Hematopoietic multipotent progenitor cell treated with erythropoietin and hydrocortisone succinate and interleukin-3 and kit ligand, for 6 days (in vitro differentiated cells): ENCODE measurements around the gene CDH18.
"Not testable (repeated sequence)": the region's sequence is repeated elsewhere in the genome, so short reads cannot be mapped to it uniquely, and the experiment has no call there.

Experiments
- DNase-seq: peaks from one replicate; pipeline ENCODE4 v3.0.0-alpha.2; 2015

The CDH18 gene

GRCh38 chr5:19855031-19855430, 133.0 kb downstream of the CDH18 start:
- no peak for DNase-seq

- no peak for DNase-seq
These were observed 134.3 kb downstream of the CDH18 start for GRCh38 chr5:19853616-19854240.

GRCh38 chr5:19837536-19838174, 150.3 kb downstream of the CDH18 start:
- DNase-seq: no peak

- no peak for DNase-seq
These were observed 152.6 kb downstream of the CDH18 start for GRCh38 chr5:19835442-19835841.

GRCh38 chr5:19812720-19813119, 175.3 kb downstream of the CDH18 start:
- not testable (repeated sequence) for DNase-seq

GRCh38 chr5:19806756-19807155, 181.2 kb downstream of the CDH18 start:
- DNase-seq: no peak

GRCh38 chr5:19802686-19803085, 185.3 kb downstream of the CDH18 start:
- no peak for DNase-seq

GRCh38 chr5:19795218-19795617, 192.8 kb downstream of the CDH18 start:
- DNase-seq: no peak

- DNase-seq: no peak
These were observed 197.1 kb downstream of the CDH18 start for GRCh38 chr5:19790829-19791466.

GRCh38 chr5:19782566-19782965, 205.4 kb downstream of the CDH18 start:
- DNase-seq: no peak

GRCh38 chr5:19777363-19777762, 210.6 kb downstream of the CDH18 start:
- no peak for DNase-seq

GRCh38 chr5:19776886-19777285, 211.1 kb downstream of the CDH18 start:
- not testable (repeated sequence) for DNase-seq

- DNase-seq: no peak
These were observed 216.7 kb downstream of the CDH18 start for GRCh38 chr5:19771174-19771835.

GRCh38 chr5:19770396-19770795, 217.6 kb downstream of the CDH18 start:
- DNase-seq: no peak

- DNase-seq: no peak
These were observed 220.0 kb downstream of the CDH18 start for GRCh38 chr5:19767987-19768386.

GRCh38 chr5:19753579-19753978, 234.4 kb downstream of the CDH18 start:
- no peak for DNase-seq

GRCh38 chr5:19751326-19751725, 236.7 kb downstream of the CDH18 start:
- no peak for DNase-seq

- DNase-seq: no peak
These were observed 242.8 kb downstream of the CDH18 start for GRCh38 chr5:19745247-19745646.

GRCh38 chr5:19739671-19740070, 248.3 kb downstream of the CDH18 start:
- no peak for DNase-seq

- DNase-seq: no peak
These were observed 253.2 kb downstream of the CDH18 start for GRCh38 chr5:19734776-19735175.

- no peak for DNase-seq
These were observed 254.1 kb downstream of the CDH18 start for GRCh38 chr5:19733612-19734495.

GRCh38 chr5:19728571-19728970, 259.4 kb downstream of the CDH18 start:
- no peak for DNase-seq

GRCh38 chr5:19719109-19719508, 268.9 kb downstream of the CDH18 start:
- DNase-seq: no peak
